ENCODE measurements around the gene KCNH8.

GRCh38 chr3:19274576-19274975, 126.3 kb downstream of the KCNH8 start:
- TF ChIP-seq CTCF (IDR thresholded peaks at IDR 0.05; ENCODE audit: poor library complexity): no peak
- no peak for TF ChIP-seq EZH2 (IDR thresholded peaks at IDR 0.05; ENCODE audit: borderline replicate concordance)
- no peak for TF ChIP-seq EZH2phosphoT487 (IDR thresholded peaks at IDR 0.05; ENCODE audit: low read depth, severe bottlenecking, unreplicated experiment)
